GM23248 (cell line): ENCODE results near the gene WBP1.

Experiments
- EZH2 ChIP-seq: fragments of 200-600 bp; sonication (generic); IDR thresholded peaks from 2 replicates; pipeline ENCODE4 v1.6.1; 2018; ENCODE audit warnings: antibody characterized with exemption, mild to moderate bottlenecking; ENCODE audit not compliant: insufficient read depth, poor library complexity, severe bottlenecking
- EZH2phosphoT487 ChIP-seq: fragments of 200-600 bp; sonication (generic); IDR thresholded peaks from 2 replicates; pipeline ENCODE4 v1.6.1; 2018; ENCODE audit warnings: antibody characterized with exemption, moderate library complexity, mild to moderate bottlenecking, low read depth; ENCODE audit not compliant: insufficient read depth

- TF ChIP-seq EZH2 = no peak
- no peak for TF ChIP-seq EZH2phosphoT487
Measured at GRCh38 chr2:74499940-74500577, 41.8 kb downstream of the WBP1 start.
